ENCODE data around the gene AGPS.
"Not testable (repeated sequence)": the region's sequence is repeated elsewhere in the genome, so short reads cannot be mapped to it uniquely, and the experiment has no call there.

AGPS gene

DNA sequence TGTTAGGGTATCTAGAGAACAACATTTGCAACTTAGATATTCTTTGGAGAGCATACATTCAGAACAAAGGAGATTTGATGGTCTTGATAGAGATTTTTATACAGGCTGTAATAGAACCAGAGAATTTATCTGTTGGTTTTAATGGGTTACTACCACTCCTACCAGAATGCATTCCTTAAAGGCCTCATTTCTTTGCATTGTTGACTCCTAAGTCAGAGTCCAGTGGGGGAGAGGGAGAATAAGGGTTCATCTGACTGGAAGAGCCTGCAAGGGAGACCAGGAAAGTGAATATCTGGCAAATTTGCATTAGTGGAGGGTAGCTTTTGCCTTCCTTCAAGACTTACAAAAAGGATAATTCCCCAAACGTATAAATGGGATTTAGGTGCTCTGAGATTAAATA lies 29.7 kb downstream of the AGPS start:
- no peak for DNase-seq (ENCODE audit: low read depth)

DNA sequence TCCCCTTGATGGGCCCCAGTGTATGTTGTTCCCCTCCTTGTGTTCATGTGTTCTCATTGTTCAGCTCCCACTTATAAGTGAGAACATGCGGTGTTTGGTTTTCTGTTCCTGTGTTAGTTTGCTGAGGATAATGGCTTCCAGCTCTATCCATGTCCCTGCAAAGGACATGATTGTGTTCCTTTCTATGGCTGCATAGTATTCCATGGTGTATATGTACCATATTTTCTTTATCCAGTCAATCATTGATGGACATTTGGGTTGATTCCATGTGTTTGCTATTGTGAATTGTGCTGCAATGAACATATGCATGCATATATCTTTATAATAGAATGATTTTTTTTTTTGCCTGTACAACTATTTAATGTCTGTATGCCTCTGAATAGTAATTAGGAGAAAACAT lies 31.5 kb downstream of the AGPS start:
- not testable (repeated sequence) for DNase-seq (ENCODE audit: low read depth)

DNA sequence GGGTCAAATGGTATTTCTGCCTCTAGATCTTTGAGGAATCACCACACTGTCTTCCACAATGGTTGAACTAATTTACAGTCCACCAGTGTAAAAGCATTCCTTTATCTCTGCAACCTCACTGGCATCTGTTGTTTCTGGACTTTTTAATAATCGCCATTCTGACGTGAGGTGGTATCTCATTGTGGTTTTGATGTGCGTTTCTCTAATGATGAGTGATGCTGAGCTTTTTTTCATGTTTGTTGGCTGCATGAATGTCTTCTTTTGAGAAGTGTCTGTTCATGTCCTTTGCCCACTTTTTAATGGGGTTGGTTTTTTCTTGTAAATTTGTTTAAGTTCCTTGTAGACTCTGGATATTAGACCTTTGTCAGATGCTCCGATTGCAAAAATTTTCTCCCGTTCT lies 32.0 kb downstream of the AGPS start:
- DNase-seq (ENCODE audit: low read depth), result not testable (repeated sequence)

DNA sequence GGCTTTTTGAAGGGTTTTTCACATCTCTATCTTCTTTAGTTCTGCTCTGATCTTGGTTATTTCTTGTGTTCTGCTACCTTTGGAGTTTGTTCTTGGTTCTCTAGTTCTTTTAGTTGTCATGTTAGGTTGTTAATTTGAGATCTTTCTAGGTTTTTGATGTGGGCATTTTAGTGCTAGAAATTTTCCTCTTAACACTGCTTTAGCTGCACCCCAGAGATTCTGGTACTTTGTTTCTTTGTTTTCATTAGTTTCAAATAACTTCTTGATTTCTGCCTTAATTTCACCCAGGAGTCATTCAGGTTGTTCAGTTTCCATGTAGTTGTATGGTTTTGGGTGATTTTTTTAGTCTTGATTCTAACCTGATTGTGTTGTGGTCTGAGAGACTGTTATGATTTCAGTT lies 34.7 kb downstream of the AGPS start:
- no peak for DNase-seq (ENCODE audit: low read depth)

DNA sequence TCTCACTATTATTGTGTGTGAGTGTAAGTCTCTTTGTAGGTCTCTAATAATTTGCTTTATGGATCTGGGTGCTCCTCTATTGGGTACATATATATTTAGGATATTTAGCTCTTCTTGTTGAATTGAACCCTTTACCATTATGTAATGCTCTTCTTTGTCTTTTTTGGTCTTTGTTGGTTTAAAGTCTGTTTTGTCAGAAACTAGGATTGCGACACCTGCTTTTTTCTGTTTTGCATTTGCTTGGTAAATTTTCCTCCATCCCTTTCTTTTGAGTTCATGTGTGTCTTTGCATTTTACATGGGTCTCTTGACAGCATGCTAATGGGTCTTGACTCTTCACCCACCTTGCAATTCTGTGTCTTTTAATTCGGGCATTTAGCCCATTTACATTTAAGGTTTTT lies 35.4 kb downstream of the AGPS start:
- DNase-seq (ENCODE audit: low read depth), result not testable (repeated sequence)

DNA sequence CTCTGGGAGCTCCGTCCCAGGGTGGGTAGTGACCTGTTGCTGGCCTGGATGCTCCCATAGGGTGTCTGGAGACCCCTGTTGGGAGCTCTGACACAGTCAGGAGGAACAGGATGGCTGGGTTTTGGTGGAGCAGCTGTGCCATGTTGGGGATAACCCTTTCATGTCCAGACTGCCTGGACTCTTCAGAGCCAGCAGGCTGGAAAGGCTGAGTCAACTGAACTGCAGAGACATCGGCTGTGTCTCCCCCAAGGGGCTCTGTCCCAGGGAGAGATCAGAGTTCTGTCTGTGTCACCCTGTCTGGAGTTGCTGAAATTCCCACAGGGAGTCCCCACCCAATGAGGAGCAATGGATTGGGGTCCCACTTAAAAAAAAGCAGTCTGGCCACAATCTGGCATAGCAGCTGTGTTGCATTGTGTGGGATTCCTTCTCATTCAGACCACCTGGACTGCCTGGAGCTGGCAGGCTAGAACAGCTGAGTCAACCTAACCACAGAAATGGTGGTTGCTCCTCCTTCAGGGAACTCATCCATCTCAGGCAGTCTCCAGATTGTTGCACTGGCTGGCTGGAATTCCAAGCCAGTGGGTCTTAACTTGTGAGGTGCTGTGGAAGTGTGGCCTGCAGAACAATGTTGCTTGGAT lies 37.2 kb downstream of the AGPS start:
- no peak for DNase-seq (ENCODE audit: low read depth)

DNA sequence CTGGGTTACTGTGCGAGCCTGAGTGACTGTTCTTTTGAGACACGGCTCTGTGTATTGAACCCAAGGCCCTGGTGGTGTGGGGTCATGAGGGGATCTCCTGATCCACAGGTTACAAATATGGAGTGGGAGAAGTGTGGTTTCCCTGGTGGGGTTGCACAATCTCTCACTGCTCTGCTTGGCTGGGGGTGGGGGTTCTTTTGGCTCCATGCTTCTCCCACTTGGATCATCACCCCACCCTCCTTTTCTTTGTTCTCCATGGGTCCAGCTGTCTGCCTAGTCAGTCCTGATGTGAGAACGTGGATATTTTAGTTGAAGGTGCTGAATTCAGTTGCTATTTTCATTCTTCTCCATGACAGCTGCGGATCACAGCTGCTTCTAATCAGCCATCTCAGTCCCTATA lies 37.8 kb downstream of the AGPS start:
- no peak for DNase-seq (ENCODE audit: low read depth)

DNA sequence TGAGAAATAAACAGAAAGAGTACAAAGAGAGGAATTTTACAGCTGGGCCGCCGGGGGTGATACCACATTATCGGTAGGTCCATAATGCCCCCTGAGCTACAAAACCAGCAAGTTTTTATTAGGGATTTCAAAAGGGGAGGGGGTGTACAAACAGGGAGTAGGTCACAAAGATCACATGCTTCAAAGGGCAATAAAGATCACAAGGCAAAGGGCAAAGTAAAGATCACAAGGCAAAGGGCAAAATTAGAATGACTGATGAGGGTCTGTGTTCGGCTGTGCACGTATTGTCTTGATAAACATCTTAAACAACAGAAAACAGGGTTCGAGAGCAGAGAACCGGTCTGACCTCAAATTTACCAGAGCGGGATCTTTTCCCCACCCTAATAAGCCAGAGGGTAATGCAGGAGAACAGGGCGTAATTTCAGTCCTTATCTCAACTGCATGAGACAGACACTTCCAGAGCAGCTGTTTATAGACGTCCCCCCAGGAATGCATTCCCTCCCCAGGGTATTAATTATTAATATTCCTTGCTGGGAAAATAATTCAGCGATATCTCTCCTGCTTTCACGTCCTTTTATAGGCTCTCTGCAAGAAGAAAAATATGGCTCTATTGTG lies 38.6 kb downstream of the AGPS start:
- DNase-seq (ENCODE audit: low read depth), result not testable (repeated sequence)

DNA sequence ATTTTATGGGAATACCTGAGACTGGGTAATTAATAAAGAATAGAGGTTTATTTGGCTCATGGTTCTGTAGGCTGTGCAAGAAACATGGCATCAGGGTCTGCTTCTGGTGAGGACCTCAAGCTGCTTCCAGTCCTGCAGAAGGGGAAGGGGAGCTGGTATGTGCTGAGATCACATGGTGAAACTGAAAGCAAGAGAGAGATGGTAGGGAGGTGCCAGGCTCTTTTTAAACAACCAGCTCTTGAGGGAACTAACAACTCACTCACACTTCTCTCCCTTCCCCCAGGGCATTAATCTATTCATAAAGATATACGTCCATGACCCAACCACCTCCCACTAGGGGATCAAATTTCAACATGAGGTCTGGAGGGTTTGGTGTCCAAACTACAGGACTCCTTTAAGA lies 40.1 kb downstream of the AGPS start:
- DNase-seq (ENCODE audit: low read depth), result no peak

DNA sequence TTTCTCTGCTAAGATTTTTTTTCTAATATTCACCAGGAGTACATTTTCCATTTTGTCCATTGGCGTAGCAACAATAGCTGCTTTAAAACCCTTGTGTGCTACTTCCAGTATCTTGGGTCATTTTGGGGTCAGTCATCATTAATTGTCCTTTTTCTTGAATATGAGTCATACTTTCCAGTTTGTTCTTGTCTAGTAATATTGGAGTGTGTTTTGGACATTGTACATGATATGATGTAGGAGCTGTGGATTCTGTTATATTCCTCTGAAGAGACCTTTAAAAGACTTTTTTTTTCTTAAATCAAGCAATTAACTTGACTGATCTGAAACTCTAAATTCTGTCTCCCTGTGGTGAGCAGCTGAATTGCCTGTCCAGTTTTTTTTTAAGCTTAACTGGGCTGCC lies 40.8 kb downstream of the AGPS start:
- no peak for DNase-seq (ENCODE audit: low read depth)

DNA sequence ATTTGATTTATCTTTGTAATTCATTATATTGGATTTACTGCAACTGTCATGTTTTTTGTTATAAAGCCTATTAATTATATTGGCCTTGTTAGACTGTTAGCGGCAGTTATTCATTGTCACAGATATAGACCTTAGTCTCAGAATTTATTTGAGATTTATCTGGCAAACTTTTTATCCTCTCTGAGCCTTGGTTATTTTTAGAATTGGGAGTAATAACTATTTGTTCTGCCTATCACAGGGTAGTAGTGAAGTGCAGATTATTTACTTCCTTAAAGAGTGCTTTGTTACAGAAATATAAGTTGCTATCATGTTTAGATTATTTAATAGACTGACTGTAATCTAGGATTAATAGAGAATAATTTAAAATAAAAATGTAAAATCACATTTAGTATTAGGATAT lies 41.9 kb downstream of the AGPS start:
- DNase-seq (ENCODE audit: low read depth), result no peak

DNA sequence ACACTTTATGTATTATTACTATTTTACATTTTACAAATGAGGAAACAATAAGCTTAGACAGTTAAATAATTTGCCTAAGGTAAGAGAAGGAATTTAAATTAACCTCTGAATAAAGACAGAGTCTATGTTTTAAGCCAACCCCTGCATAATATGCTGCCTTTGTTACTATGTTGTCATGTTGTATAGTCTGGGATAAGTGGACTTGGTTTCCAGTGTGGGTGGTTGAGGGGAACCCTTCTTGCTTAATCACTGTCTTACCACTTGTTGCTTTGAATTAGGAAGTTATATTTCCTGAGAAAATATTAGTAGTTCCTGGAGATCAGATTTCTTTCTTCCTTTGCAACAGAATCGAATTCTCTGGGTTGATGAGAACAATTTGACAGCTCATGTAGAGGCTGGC lies 52.6 kb downstream of the AGPS start:
- no peak for DNase-seq (ENCODE audit: low read depth)

DNA sequence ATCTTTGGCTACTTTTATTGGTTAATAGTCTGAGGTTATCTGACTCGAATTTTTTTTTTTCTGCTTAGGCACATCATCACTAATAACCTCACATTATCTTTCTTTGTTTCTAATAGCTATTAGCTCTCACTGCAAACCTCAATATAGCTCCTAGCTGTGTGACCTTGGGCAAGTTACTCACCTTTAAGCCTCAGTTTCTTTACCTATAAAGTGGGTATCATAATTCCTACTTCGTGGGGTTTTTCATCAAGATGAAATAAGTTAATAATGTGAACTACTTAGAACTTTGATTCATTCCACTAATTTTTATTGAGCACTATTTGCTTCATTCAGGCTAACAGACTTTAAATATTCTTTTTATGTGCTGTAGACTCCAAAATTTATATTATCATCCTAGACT lies 55.5 kb downstream of the AGPS start:
- DNase-seq (ENCODE audit: low read depth), result no peak

DNA sequence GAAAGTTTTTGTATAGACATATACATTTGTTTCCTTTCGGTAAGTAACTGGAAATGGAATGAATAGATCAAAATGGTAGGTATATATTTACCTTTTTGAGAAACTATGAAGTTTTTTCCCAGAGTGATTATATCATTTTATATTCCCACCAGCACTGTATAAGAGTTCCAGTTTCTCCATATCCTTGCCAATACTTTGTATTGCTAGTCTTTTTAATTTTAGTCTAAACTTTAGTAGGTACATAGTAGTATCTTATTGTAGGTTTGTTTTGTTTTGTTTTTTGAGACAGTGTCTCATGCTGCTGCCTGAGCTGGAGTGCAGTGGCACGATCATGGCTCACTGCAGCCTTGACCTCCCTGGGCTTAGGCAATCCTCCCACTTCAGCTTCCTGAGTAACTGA lies 56.6 kb downstream of the AGPS start:
- no peak for DNase-seq (ENCODE audit: low read depth)

DNA sequence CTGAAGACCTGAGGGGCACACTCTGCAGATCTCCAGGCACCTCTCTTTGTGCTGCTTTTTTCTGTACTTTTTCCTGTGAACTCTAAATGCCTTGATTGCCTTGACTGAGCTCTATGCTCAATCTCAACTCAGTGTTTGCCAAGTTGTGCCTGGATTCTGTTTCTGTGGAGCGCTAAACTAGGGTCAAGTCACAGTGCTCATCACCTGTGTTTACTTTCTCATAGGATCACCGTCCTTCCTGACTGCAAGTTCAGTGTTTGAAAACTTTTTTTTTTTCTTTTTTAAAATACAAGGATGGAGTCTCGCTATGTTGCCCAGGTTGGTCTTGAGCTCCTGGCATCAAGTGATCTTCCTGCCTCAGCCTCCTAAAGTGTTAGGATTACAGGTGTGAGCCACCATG lies 62.6 kb downstream of the AGPS start:
- no peak for DNase-seq (ENCODE audit: low read depth)

DNA sequence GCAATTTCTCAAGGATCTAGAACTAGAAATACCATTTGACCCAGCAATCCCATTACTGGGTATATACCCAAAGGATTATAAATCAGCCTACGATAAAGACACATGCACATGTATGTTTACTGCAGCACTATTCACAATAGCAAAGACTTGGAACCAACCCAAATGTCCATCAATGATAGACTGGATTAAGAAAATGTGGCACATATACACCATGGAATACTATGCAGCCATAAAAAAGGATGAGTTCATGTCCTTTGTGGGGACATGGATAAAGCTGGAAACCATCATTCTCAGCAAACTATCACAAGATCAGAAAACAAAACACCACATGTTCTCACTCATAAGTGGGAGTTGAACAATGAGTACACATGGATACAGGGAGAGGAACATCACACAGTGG lies 67.2 kb downstream of the AGPS start:
- not testable (repeated sequence) for DNase-seq (ENCODE audit: low read depth)

DNA sequence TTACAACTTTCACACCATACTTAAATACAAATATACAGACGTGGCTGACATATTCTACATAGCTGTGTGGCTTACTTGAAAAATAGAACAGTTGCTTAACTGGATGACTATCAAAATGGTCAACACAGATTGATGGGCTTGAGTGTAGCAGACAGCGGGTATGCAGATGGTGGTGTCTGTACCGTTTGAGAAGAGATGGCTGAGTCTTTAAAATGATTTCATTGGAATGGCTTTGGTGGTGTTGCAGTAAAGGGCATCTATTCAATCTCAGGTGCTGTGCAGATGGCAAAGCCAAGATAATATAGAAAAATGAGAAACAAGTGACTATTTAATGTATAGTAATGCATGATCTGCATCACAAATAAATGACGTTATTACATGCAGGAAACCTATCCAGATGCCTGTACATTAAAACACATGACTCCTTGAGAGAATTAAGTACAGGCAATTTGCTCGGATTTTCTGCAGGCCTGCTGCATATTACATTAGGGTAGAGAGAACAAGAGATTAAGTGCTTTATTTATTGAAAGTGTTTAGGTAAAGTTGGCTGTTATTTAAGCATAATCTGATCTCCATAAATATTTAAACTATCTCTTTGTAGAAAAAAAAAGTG lies 68.5 kb downstream of the AGPS start:
- no peak for DNase-seq (ENCODE audit: low read depth)

DNA sequence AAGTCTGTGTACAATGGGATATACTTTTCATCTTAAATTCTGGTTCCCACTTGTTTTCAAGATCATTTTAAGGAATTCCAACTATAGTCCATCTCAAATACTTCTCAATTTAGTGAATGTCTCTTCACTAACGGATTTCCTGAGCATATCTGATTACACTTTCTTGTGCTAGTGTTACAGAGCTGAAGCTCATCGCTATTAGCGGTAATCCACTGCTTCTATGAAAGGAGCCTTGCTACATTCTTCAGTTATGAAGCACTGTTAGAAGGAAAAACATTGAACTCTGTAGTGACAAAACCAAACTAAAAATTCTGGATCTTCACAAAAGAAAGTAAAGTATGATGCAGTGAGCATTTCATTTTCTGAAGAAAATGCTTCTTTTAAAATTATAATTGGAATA lies 72.0 kb downstream of the AGPS start:
- DNase-seq (ENCODE audit: low read depth), result no peak

DNA sequence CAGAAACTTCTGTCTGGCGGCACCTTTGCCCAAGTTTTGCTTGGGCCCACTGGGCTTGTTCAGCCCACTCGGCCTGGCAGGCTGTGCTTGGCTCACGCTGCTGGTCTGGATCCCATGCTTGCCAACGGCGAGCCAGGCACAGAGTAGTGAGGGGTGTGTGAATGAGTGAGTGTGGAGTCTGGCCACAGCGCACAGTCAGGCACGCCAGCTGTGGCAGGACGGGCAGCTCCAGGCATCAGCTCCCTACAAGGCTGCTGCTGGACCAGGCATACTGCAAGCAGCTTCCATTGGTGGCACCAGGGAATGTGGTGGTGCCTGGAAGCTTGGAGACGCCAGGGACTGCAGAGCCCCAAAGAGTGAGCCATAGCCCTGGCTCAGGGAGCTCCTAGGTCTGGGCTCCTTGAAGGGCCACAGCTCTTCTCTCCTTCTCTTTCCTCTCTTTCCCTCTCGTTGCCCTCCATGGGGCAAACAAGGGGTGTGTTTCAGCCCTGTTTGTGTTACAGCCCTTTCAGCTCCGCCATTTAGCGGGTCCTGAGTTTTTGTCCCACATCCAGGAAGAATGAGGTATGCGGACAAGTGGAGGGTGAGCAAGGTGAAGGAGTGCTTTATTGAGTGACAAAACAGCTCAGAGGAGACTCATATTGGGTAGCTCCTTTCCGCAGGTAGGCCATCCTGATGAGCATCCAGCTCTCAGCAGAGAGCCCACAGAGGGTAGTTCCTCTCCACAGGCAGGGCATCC lies 73.0 kb downstream of the AGPS start:
- DNase-seq (ENCODE audit: low read depth), result no peak

DNA sequence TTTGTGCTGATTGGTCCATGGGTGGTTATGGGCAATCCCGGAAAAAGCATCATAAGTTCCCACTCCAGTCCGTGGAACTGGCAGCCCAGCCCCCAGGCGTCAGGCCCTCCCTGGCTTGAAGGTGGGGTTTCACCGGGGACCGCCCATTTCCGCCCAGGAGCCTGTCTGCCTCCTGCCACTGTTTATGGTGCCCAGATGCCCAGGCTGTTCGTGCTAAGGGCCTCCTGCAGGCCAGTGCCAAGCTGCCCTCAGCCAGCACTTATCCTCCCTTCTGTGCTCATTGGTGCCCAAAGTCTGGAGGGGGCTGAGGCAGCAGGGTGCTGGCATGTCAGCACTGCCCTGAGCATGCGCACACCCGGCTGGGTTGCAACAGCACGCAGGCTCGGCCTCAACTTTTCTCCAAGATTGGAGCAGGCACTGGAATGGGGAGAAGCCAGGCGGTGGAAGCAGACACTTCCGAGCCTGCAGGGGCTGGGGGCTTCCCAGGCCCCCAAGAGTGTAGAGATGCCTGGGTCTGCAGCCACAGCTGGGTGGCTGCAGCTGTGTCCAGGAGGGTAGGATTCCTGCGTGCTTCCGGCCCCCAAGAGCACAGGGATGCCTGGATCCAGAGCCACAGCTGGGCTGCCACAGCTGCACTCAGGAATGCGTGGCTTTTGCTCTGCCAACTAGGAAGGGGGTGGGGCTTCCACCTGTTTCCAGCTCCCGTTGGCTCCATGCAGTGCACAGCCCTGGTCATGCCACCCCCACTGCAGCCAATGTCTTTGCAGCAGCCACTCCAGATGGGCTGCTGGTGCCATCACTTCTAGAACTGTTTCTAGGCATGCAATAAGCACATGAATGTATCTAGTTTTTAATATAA lies 74.0 kb downstream of the AGPS start:
- no peak for DNase-seq (ENCODE audit: low read depth)

DNA sequence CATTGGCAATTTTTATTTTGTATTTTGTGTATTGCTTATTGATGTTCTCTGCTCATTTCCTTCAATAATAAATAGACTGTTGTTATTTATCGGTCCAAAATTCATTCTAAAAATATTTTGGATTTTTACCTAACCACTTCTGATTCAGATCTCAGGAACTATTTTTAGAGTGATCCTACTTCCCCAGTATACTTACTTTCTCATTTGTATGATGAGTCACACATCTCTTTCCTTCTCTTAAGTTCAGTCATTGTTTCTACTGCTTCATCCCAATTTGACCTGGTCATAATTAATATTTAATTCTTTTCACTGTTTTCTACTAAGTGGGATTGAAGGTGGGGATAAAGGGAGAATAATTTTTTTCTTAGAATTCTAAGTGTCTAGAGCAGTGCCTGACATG lies 75.1 kb downstream of the AGPS start:
- DNase-seq (ENCODE audit: low read depth), result no peak

DNA sequence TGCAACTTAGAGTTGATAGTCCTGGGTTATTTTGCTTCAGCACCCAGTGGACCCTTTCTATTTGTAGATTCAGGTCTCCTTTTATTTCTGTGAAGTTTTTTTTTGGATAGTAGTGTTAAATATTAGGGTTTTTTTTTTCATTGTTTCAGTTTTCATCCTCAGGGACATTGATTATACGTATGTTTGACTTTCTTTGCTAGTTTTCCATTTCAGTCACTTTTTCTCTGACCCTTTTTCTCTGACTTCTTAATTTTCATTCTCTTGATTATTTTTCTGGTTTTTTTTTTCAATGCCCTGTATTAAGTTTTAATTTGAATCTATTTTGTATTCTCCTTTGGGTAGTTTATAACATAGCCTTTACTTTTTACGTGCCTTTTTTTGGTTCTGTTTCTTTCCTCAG lies 79.4 kb downstream of the AGPS start:
- no peak for DNase-seq (ENCODE audit: low read depth)

Measured in T follicular helper cell (primary cell).